KBM-7 (cell line): ENCODE data around the gene DCX.
A peak's percentile ranks its signal among the peaks of the same experiment; 100 is the strongest.

Experiments used
- DNase-seq: peaks from one replicate; pipeline ENCODE4 v3.0.0-alpha.2; 2015
- in situ Hi-C: fragments of 300-500 bp; cut with MboI; formaldehyde crosslinking; loops from 2 replicates; pipeline ENCODE4 v1.14.3; 2020; ENCODE audit warnings: low sequenced_read_pairs, low pct_unique_long_range_greater_than_20kb, mixed read lengths

Gene DCX

GRCh38 chrX:111328858-111329257 is 83.1 kb downstream of the DCX start:
- no peak for DNase-seq
- in situ Hi-C loops, result no loop called here

GRCh38 chrX:111322231-111322855 is 89.6 kb downstream of the DCX start:
- in situ Hi-C loops, result no loop called here
- peak; percentile 2 for DNase-seq

GRCh38 chrX:111319451-111319850 is 92.5 kb downstream of the DCX start:
- in situ Hi-C loops, result no loop called here
- DNase-seq, result no peak

GRCh38 chrX:111318901-111319300 is 93.1 kb downstream of the DCX start:
- in situ Hi-C loops, result no loop called here
- no peak for DNase-seq

GRCh38 chrX:111309083-111309482 is 102.9 kb downstream of the DCX start:
- no peak for DNase-seq
- in situ Hi-C loops, result no loop called here

GRCh38 chrX:111308039-111308438 is 104.0 kb downstream of the DCX start:
- no peak for DNase-seq
- in situ Hi-C loops, result no loop called here

GRCh38 chrX:111302284-111302683 is 109.7 kb downstream of the DCX start:
- in situ Hi-C loops, result no loop called here
- no peak for DNase-seq

GRCh38 chrX:111288841-111289240 is 123.2 kb downstream of the DCX start:
- in situ Hi-C loops, result no loop called here
- DNase-seq, result no peak

- in situ Hi-C loops, result no loop called here
- no peak for DNase-seq
Measured at GRCh38 chrX:111284631-111285293, 127.2 kb downstream of the DCX start.

GRCh38 chrX:111283446-111283845 is 128.5 kb downstream of the DCX start:
- in situ Hi-C loops, result no loop called here
- no peak for DNase-seq

- no peak for DNase-seq
- in situ Hi-C loops, result no loop called here
Measured at GRCh38 chrX:111282991-111283390, 129.0 kb downstream of the DCX start.

- in situ Hi-C loops, result no loop called here
Measured at GRCh38 chrX:111282139-111282538, 129.9 kb downstream of the DCX start.

GRCh38 chrX:111270339-111270738 is 141.7 kb downstream of the DCX start, which contains the start of gene CAPN6:
Gene CAPN6 (minus strand): TSS chrX:111270483. CDS start chrX:111263936, 6,547 bp downstream.
- in situ Hi-C loops, result no loop called here
- no peak for DNase-seq

More at GRCh38 chrX:111282139-111282538, 129.9 kb downstream of the DCX start:
- DNase-seq, result no peak

GRCh38 chrX:111268506-111268905 is 143.5 kb downstream of the DCX start:
- DNase-seq, result no peak
- in situ Hi-C loops, result no loop called here

- in situ Hi-C loops, result no loop called here
- no peak for DNase-seq
Measured at GRCh38 chrX:111265486-111265885, 146.5 kb downstream of the DCX start.

GRCh38 chrX:111264385-111264784 is 147.6 kb downstream of the DCX start:
- in situ Hi-C loops, result no loop called here
- DNase-seq, result no peak

- in situ Hi-C loops, result no loop called here
- DNase-seq, result no peak
Measured at GRCh38 chrX:111262086-111262485, 149.9 kb downstream of the DCX start.

- in situ Hi-C loops, result no loop called here
- DNase-seq, result no peak
Measured at GRCh38 chrX:111260451-111260850, 151.5 kb downstream of the DCX start.

GRCh38 chrX:111259559-111259958 is 152.4 kb downstream of the DCX start:
- DNase-seq, result no peak
- in situ Hi-C loops, result no loop called here

GRCh38 chrX:111257733-111258132 is 154.3 kb downstream of the DCX start:
- in situ Hi-C loops, result no loop called here
- DNase-seq, result no peak
